SK-N-SH (cell line): Measurements from ENCODE around the gene UBE3B. TPM values are rescaled to one million over a fixed set of nuclear protein-coding genes. Genes with fewer than 3 reads are reported as not detected.

Source experiments
- CTCF ChIA-PET: fragments of 300-600, 350-600 bp; formaldehyde crosslinking; extraction: SDS; loops from one replicate; lab custom pipeline; 2021; lab: Yijun Ruan, JAX
- POLR2A ChIA-PET: fragments of 350-600 bp; sonication (Branson Sonifier 250); formaldehyde crosslinking; extraction: SDS; loops from one replicate; lab custom pipeline; 2020; ENCODE audit warnings: antibody characterized with exemption, inconsistent platforms; lab: Yijun Ruan, JAX
- DNase-seq: peaks from one replicate; pipeline ENCODE4 v3.0.0; 2012
- H2AFZ ChIP-seq: fragments of 200-600 bp; sonication (generic); 2 replicates; pipeline ENCODE4 v1.8.1; 2016; ENCODE audit warnings: antibody characterized with exemption, mild to moderate bottlenecking, low read depth
- H3F3A ChIP-seq: fragments of 200-600 bp; sonication (generic); replicated peaks from 2 replicates; pipeline ENCODE3; 2016; ENCODE audit warnings: antibody characterized with exemption, mild to moderate bottlenecking; ENCODE audit not compliant: insufficient read depth
- H3K27ac ChIP-seq, 2 experiments: fragments of 200-500 bp in 1 of 2; fragments of 200-600 bp in 1 of 2; sonication (Bioruptor generic) in 1 of 2; sonication (generic), shearing (Covaris generic) in 1 of 2; 2 replicates each; pipeline versions ENCODE4 v1.5.1 to v1.6.1; 2014 to 2016; ENCODE audit warnings: low read depth in 2 of 2, inconsistent platforms in 1 of 2, low read length in 1 of 2, mild to moderate bottlenecking in 1 of 2, mixed read lengths in 1 of 2
- H3K27me3 ChIP-seq: fragments of 200-600 bp; sonication (generic), shearing (Covaris generic); 2 replicates; pipeline ENCODE4 v1.6.1; 2016; ENCODE audit warnings: mixed run types; ENCODE audit not compliant: insufficient read depth
- H3K36me3 ChIP-seq, 2 experiments: fragments of 200-500 bp in 1 of 2; fragments of 200-600 bp in 1 of 2; sonication (Bioruptor generic) in 1 of 2; sonication (generic) in 1 of 2; replicated peaks in 1 of 2; 2 replicates each; pipeline versions ENCODE3 to v1.5.1; 2014 to 2016; ENCODE audit warnings: low read length in 1 of 2, mild to moderate bottlenecking in 1 of 2; ENCODE audit not compliant: insufficient read depth in 2 of 2, control insufficient read depth in 1 of 2
- H3K4me1 ChIP-seq, 2 experiments: fragments of 200-500 bp in 1 of 2; fragments of 200-600 bp in 1 of 2; sonication (Bioruptor generic) in 1 of 2; sonication (generic), shearing (Covaris generic) in 1 of 2; 2 replicates each; pipeline versions ENCODE4 v1.5.1 to v1.6.1; 2014 to 2016; ENCODE audit warnings: low read depth in 1 of 2, low read length in 1 of 2, mixed run types in 1 of 2; ENCODE audit not compliant: insufficient read depth in 2 of 2, control insufficient read depth in 1 of 2
- H3K4me2 ChIP-seq: fragments of 200-600 bp; sonication (generic), shearing (Covaris generic); 2 replicates; pipeline ENCODE4 v1.6.1; 2017; ENCODE audit warnings: mixed run types
- H3K4me3 ChIP-seq, 2 experiments: fragments of 200-500 bp in 1 of 2; fragments of 200-600 bp in 1 of 2; sonication (Bioruptor generic) in 1 of 2; sonication (generic), shearing (Covaris generic) in 1 of 2; 2 replicates each; pipeline versions ENCODE4 v1.5.1 to v1.8.1; 2014 to 2016; ENCODE audit warnings: low read depth in 2 of 2, inconsistent platforms in 1 of 2, low read length in 1 of 2, mild to moderate bottlenecking in 1 of 2, mixed read lengths in 1 of 2, moderate library complexity in 1 of 2
- H3K79me2 ChIP-seq: fragments of 200-600 bp; sonication (generic); 2 replicates; pipeline ENCODE4 v1.8.1; 2017; ENCODE audit warnings: mild to moderate bottlenecking; ENCODE audit not compliant: insufficient read depth
- H3K9ac ChIP-seq: fragments of 200-600 bp; sonication (generic); 2 replicates; pipeline ENCODE4 v1.6.1; 2017; ENCODE audit warnings: mixed run types
- H3K9me2 ChIP-seq: fragments of 200-600 bp; sonication (generic); 2 replicates; pipeline ENCODE4 v1.6.1; 2017; ENCODE audit warnings: mixed run types
- H3K9me3 ChIP-seq: fragments of 200-600 bp; sonication (generic); 2 replicates; pipeline ENCODE4 v1.6.1; 2017; ENCODE audit warnings: mixed run types, mild to moderate bottlenecking, moderate library complexity
- H4K20me1 ChIP-seq: fragments of 200-600 bp; sonication (generic); 2 replicates; pipeline ENCODE4 v1.6.1; 2017; ENCODE audit warnings: mild to moderate bottlenecking, mixed run types; ENCODE audit not compliant: insufficient read depth
- EP300 ChIP-seq, 2 experiments: IDR thresholded peaks; 2 replicates each; pipeline versions ENCODE4 v1.4.0 to v1.6.1; 2012; ENCODE audit warnings: borderline replicate concordance in 1 of 2, low read depth in 1 of 2, low read length in 1 of 2
- FOXJ3 ChIP-seq: sonication (generic); formaldehyde crosslinking; IDR thresholded peaks from 2 replicates; pipeline ENCODE4 v1.5.1; 2020; ENCODE audit warnings: mild to moderate bottlenecking, missing genetic modification reagents
- GABPA ChIP-seq: IDR thresholded peaks from 2 replicates; pipeline ENCODE4 v1.4.0; 2012; ENCODE audit warnings: low read depth, mild to moderate bottlenecking
- NFIC ChIP-seq: IDR thresholded peaks from 2 replicates; pipeline ENCODE4 v1.4.0; 2012; ENCODE audit warnings: borderline replicate concordance
- RCOR1 ChIP-seq: fragments of 150-350 bp; IDR thresholded peaks from 2 replicates; pipeline ENCODE4 v1.6.1; 2017; ENCODE audit warnings: antibody characterized with exemption, low read length
- RFX5 ChIP-seq: IDR thresholded peaks from 2 replicates; pipeline ENCODE4 v1.6.1; 2012; ENCODE audit warnings: mild to moderate bottlenecking, improper control_type of control experiment, low read length
- RXRA ChIP-seq: IDR thresholded peaks from 2 replicates; pipeline ENCODE4 v1.4.0; 2012; ENCODE audit warnings: low read depth, mild to moderate bottlenecking, borderline replicate concordance
- SIN3A ChIP-seq: IDR thresholded peaks from 2 replicates; pipeline ENCODE4 v1.6.1; 2012; ENCODE audit warnings: low read depth, mild to moderate bottlenecking, low read length, moderate library complexity, borderline replicate concordance
- TAF1 ChIP-seq: IDR thresholded peaks from 2 replicates; pipeline ENCODE4 v1.6.1; 2012; ENCODE audit warnings: low read depth, mild to moderate bottlenecking, low read length, moderate library complexity, borderline replicate concordance
- WGBS: methylation state at CpG from one replicate; pipeline ENCODE4 v1.1.6; 2017; ENCODE audit warnings: low lambda C conversion rate; 5-methylcytosine and 5-hydroxymethylcytosine counted together
- polyA plus RNA-seq, 3 experiments: library from polyadenylated mRNA; depleted of rRNA; stranded (reverse); fragments of >200 nt; gene quantifications; 2 replicates each; pipeline ENCODE4 v1.2.3, GENCODE V29; 2012
- TF ChIP-seq, protein P1 (sequence below): IDR thresholded peaks from 2 replicates; pipeline ENCODE4 v1.4.0; 2012; ENCODE audit warnings: low read depth, borderline replicate concordance
- TF ChIP-seq, protein P2 (sequence below): IDR thresholded peaks from 2 replicates; pipeline ENCODE4 v1.4.0; 2012; ENCODE audit warnings: low read depth, borderline replicate concordance

The UBE3B gene
- polyA plus RNA-seq, 1 of the 3 experiments (the other 2 are of a cell fraction), result 28.6 TPM

DNA sequence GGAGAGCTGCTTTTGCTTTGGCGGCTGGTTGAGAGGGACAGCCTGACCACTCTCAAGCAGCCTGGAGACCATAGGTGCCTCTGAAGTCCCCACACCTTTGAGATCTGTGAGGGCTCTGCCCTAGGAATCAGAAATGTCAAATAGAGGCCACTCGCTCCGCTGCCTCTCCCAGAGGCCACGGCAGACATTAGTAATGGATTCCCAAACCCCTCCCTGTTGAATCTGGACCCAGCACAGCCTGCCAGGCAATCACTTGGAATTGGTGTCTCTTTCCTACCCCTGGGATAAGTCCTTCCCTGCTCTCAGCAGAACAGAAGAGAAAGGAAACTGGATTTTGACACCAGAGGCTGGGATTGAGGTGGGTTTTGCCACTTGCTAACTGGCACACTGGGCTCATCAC is 70.8 kb downstream of the UBE3B start (continued):
- TF ChIP-seq, protein P1, sequence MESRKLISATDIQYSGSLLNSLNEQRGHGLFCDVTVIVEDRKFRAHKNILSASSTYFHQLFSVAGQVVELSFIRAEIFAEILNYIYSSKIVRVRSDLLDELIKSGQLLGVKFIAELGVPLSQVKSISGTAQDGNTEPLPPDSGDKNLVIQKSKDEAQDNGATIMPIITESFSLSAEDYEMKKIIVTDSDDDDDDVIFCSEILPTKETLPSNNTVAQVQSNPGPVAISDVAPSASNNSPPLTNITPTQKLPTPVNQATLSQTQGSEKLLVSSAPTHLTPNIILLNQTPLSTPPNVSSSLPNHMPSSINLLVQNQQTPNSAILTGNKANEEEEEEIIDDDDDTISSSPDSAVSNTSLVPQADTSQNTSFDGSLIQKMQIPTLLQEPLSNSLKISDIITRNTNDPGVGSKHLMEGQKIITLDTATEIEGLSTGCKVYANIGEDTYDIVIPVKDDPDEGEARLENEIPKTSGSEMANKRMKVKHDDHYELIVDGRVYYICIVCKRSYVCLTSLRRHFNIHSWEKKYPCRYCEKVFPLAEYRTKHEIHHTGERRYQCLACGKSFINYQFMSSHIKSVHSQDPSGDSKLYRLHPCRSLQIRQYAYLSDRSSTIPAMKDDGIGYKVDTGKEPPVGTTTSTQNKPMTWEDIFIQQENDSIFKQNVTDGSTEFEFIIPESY, result no peak
- no peak for TF ChIP-seq RFX5

DNA sequence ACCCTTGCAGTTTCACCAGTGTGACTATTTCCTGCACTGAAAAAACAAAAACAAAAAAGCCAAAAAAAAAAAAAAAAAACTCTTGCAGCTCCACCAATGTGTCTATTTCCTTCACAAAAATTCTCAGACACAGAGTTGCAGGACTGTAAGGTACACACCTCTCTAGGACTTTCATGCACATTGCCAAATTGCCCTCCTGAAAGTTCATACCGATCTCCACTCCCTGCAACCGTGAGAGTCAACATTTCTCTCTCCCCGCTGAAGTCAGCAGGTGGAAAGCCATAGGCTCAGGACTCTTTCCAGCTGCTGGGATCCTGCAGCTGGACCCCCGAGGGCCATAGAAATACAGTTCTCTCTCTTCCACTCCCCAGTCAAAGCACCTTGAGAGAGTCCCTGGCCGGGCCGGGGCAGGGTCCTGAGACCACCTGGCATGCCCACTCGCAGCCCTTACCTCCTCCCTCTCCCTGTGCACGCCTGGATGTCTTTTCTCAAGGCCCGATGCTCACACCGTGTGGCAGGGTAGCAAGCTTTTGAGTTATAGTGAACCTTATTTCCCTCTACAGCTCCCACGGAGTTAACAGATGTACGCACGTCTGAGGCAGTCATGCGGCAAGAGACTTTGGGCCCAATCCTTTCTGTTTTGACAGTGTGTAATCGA is 72.3 kb downstream of the UBE3B start:
- H3K9me2 ChIP-seq, result no peaks in the 10 kb centered on the region
- DNase-seq, result no peak
- POLR2A ChIA-PET, result no interaction called here
- H3K4me2 ChIP-seq, result no peak overlapping the region
- H3K4me3 ChIP-seq, result no peak overlapping the region
- H2AFZ ChIP-seq, result no peak overlapping the region
- H4K20me1 ChIP-seq, result no peaks in the 10 kb centered on the region
- CTCF ChIA-PET, result no interaction called here
- 74% methylated on average over 15 of the region's 15 CpGs for WGBS
- H3K4me1 ChIP-seq, result peaks cover 0 to 30% of the 10 kb centered on the region in 2 experiments; a peak in 1 of 4 replicates
- no peaks in the 10 kb centered on the region for H3K79me2 ChIP-seq
- no peak overlapping the region for H3K9ac ChIP-seq
- TF ChIP-seq RCOR1 (no peak), GABPA (no peak), RFX5 (no peak), EP300 (IDR thresholded peaks at IDR 0.05; ENCODE audit: borderline replicate concordance in 1 of 2, low read depth in 1 of 2, low read length in 1 of 2) (no peak), FOXJ3 (CRISPR knock-in tag) (no peak), RXRA (no peak), TAF1 (no peak), SIN3A (no peak)
- TF ChIP-seq, protein P2, sequence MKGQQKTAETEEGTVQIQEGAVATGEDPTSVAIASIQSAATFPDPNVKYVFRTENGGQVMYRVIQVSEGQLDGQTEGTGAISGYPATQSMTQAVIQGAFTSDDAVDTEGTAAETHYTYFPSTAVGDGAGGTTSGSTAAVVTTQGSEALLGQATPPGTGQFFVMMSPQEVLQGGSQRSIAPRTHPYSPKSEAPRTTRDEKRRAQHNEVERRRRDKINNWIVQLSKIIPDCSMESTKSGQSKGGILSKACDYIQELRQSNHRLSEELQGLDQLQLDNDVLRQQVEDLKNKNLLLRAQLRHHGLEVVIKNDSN, result no peak
- H3K27me3 ChIP-seq, result no peaks in the 10 kb centered on the region
- no peaks in the 10 kb centered on the region for H3K36me3 ChIP-seq
- H3K9me3 ChIP-seq, result no peaks in the 10 kb centered on the region
- H3K27ac ChIP-seq, result no peak overlapping the region
- no peaks in the 10 kb centered on the region for H3F3A ChIP-seq

DNA sequence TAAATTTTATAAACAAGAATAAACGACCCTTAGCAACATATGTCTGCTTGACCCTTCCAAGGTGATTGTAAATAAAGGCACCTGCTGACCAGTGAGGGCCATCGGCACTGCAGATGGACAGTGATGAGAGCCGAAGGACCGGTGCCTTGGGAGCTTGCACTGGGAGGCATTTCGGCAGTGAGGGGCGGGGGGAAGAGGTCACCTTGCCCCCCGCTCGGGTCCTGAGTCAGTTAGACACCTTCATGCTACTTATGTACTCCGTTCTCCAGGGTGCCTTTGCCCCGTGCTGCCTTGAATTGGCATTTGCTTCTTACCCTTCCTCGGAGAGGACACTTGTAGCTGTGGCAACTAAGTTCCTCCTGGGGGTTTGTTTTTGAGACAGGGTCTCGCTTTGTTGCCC is 72.8 kb downstream of the UBE3B start:
- CTCF ChIA-PET, result interaction anchor here (1.2 kb wide), 1 partner anchor 31 kb away, joined by 3 read pairs; no protein-coding TSS in a partner anchor
- Histone ChIP-seq H3K9ac (no peak overlapping the region), H3F3A (no peaks in the 10 kb centered on the region), H3K4me3 (no peak overlapping the region), H4K20me1 (no peaks in the 10 kb centered on the region), H3K4me2 (no peak overlapping the region), H3K36me3 (no peaks in the 10 kb centered on the region), H3K9me3 (no peaks in the 10 kb centered on the region), H3K9me2 (no peaks in the 10 kb centered on the region), H2AFZ (no peak overlapping the region), H3K79me2 (no peaks in the 10 kb centered on the region), H3K27ac (no peak overlapping the region), H3K27me3 (no peaks in the 10 kb centered on the region), H3K4me1 (peaks cover 0 to 26% of the 10 kb centered on the region in 2 experiments; a peak in 1 of 4 replicates)
- no peak for TF ChIP-seq NFIC
- no peak for DNase-seq
- 59% methylated on average over 11 of the region's 12 CpGs for whole genome bisulfite sequencing
- POLR2A ChIA-PET, result no interaction called here
